ENCODE data around the gene WBP1L.

The WBP1L gene

GRCh38 chr10:102712089-102712488 is 31.7 kb upstream of the WBP1L start:
- Histone ChIP-seq H4K20me1 (ENCODE audit: control insufficient read depth, insufficient read depth, low read depth, low read length) (no peaks in the 10 kb centered on the region), H3K9me3 (ENCODE audit: control insufficient read depth, insufficient read depth, low read length) (no peaks in the 10 kb centered on the region), H3K36me3 (ENCODE audit: control insufficient read depth, low read length) (peaks cover 18% of the 10 kb centered on the region), H3F3A (ENCODE audit: control insufficient read depth, insufficient read depth) (peaks cover 13% of the 10 kb centered on the region), H3K4me2 (ENCODE audit: low read length) (peak overlapping the region; percentile 84), H3K4me1 (ENCODE audit: control insufficient read depth, low read length) (peaks cover 51% of the 10 kb centered on the region), H3K27me3 (ENCODE audit: control insufficient read depth, low read length) (no peaks in the 10 kb centered on the region), H3K27ac (ENCODE audit: low read depth, low read length) (peak overlapping the region; percentile 88), H3K9me2 (replicated peaks; ENCODE audit: control insufficient read depth, low read length) (no peaks in the 10 kb centered on the region), H3K4me3 (ENCODE audit: low read length) (peak overlapping the region; percentile 77), H3K79me2 (ENCODE audit: control insufficient read depth, low read length) (peaks cover 88% of the 10 kb centered on the region)
- no peak for TF ChIP-seq EZH2phosphoT487 (IDR thresholded peaks at IDR 0.05; ENCODE audit: borderline replicate concordance, low read length)
- TF ChIP-seq CTCF (IDR thresholded peaks at IDR 0.05; ENCODE audit: low read depth, low read length, poor library complexity, severe bottlenecking) = no peak

- Histone ChIP-seq H3K36me3 (ENCODE audit: control insufficient read depth, low read length) (peaks cover 26% of the 10 kb centered on the region), H4K20me1 (ENCODE audit: control insufficient read depth, insufficient read depth, low read depth, low read length) (no peaks in the 10 kb centered on the region), H3K27me3 (ENCODE audit: control insufficient read depth, low read length) (no peaks in the 10 kb centered on the region), H3K27ac (ENCODE audit: low read depth, low read length) (peak overlapping the region; percentile 88), H3K4me1 (ENCODE audit: control insufficient read depth, low read length) (peaks cover 52% of the 10 kb centered on the region), H3K4me2 (ENCODE audit: low read length) (peak overlapping the region; percentile 84), H3K79me2 (ENCODE audit: control insufficient read depth, low read length) (peaks cover 89% of the 10 kb centered on the region), H3K9me3 (ENCODE audit: control insufficient read depth, insufficient read depth, low read length) (no peaks in the 10 kb centered on the region), H3K4me3 (ENCODE audit: low read length) (peak overlapping the region; percentile 77), H3F3A (ENCODE audit: control insufficient read depth, insufficient read depth) (peaks cover 13% of the 10 kb centered on the region), H3K9me2 (replicated peaks; ENCODE audit: control insufficient read depth, low read length) (no peaks in the 10 kb centered on the region)
- no peak for TF ChIP-seq EZH2phosphoT487 (IDR thresholded peaks at IDR 0.05; ENCODE audit: borderline replicate concordance, low read length)
- no peak for TF ChIP-seq CTCF (IDR thresholded peaks at IDR 0.05; ENCODE audit: low read depth, low read length, poor library complexity, severe bottlenecking)
These were observed 30.8 kb upstream of the WBP1L start for GRCh38 chr10:102712843-102713538.

- peaks cover 30% of the 10 kb centered on the region for H3K36me3 ChIP-seq (ENCODE audit: control insufficient read depth, low read length)
These were observed 30.3 kb upstream of the WBP1L start for GRCh38 chr10:102713539-102713813.

More at GRCh38 chr10:102713539-102713813, 30.3 kb upstream of the WBP1L start:
- peak overlapping the region; percentile 84 for H3K4me2 ChIP-seq (ENCODE audit: low read length)
- H3K79me2 ChIP-seq (ENCODE audit: control insufficient read depth, low read length) = peaks cover 89% of the 10 kb centered on the region
- no peaks in the 10 kb centered on the region for H4K20me1 ChIP-seq (ENCODE audit: control insufficient read depth, insufficient read depth, low read depth, low read length)
- H3K4me3 ChIP-seq (ENCODE audit: low read length) = peak overlapping the region; percentile 77
- H3K9me3 ChIP-seq (ENCODE audit: control insufficient read depth, insufficient read depth, low read length) = no peaks in the 10 kb centered on the region
- peaks cover 13% of the 10 kb centered on the region for H3F3A ChIP-seq (ENCODE audit: control insufficient read depth, insufficient read depth)
- H3K4me1 ChIP-seq (ENCODE audit: control insufficient read depth, low read length) = peaks cover 55% of the 10 kb centered on the region
- no peaks in the 10 kb centered on the region for H3K9me2 ChIP-seq (replicated peaks; ENCODE audit: control insufficient read depth, low read length)
- TF ChIP-seq EZH2phosphoT487 (IDR thresholded peaks at IDR 0.05; ENCODE audit: borderline replicate concordance, low read length) (no peak), CTCF (IDR thresholded peaks at IDR 0.05; ENCODE audit: low read depth, low read length, poor library complexity, severe bottlenecking) (no peak)
- no peaks in the 10 kb centered on the region for H3K27me3 ChIP-seq (ENCODE audit: control insufficient read depth, low read length)
- peak overlapping the region; percentile 88 for H3K27ac ChIP-seq (ENCODE audit: low read depth, low read length)

All from DOHH2 (cell line).